Measurements from ENCODE around the gene DNAJC12.

DNA sequence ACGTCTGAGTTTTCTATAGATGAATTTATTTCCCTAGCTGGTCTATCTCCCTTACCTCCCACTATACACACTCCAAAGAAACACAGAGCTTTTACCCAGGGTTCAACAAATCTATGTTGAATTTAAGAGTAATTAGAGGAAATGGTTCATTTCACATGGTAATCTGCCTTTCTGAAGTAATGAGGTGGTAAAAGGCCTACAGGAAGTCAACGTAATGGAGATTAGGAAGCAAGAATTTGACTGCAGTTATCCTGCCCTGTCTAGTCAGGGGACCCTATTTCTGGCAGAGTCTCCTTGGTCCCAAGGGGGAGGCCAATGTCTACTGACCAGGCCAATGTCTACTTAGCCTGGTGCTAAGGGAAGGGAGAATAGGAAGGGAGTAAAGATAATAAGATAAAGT is 25.1 kb upstream of the DNAJC12 start:
- TF ChIP-seq, protein P1, sequence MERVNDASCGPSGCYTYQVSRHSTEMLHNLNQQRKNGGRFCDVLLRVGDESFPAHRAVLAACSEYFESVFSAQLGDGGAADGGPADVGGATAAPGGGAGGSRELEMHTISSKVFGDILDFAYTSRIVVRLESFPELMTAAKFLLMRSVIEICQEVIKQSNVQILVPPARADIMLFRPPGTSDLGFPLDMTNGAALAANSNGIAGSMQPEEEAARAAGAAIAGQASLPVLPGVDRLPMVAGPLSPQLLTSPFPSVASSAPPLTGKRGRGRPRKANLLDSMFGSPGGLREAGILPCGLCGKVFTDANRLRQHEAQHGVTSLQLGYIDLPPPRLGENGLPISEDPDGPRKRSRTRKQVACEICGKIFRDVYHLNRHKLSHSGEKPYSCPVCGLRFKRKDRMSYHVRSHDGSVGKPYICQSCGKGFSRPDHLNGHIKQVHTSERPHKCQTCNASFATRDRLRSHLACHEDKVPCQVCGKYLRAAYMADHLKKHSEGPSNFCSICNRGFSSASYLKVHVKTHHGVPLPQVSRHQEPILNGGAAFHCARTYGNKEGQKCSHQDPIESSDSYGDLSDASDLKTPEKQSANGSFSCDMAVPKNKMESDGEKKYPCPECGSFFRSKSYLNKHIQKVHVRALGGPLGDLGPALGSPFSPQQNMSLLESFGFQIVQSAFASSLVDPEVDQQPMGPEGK (CRISPR knock-in tag; IDR thresholded peaks at IDR 0.05; ENCODE audit: borderline replicate concordance), result no peak
- TF ChIP-seq, protein P2, sequence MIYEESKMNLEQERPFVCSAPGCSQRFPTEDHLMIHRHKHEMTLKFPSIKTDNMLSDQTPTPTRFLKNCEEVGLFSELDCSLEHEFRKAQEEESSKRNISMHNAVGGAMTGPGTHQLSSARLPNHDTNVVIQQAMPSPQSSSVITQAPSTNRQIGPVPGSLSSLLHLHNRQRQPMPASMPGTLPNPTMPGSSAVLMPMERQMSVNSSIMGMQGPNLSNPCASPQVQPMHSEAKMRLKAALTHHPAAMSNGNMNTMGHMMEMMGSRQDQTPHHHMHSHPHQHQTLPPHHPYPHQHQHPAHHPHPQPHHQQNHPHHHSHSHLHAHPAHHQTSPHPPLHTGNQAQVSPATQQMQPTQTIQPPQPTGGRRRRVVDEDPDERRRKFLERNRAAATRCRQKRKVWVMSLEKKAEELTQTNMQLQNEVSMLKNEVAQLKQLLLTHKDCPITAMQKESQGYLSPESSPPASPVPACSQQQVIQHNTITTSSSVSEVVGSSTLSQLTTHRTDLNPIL (CRISPR knock-in tag; IDR thresholded peaks at IDR 0.05; ENCODE audit: low read depth), result no peak
- TF ChIP-seq ZFP3 (CRISPR knock-in tag; IDR thresholded peaks at IDR 0.05), result no peak
- no peak for TF ChIP-seq ESRRG (CRISPR knock-in tag; IDR thresholded peaks at IDR 0.05)
- no peak for TF ChIP-seq ARNTL (CRISPR knock-in tag; IDR thresholded peaks at IDR 0.05; ENCODE audit: borderline replicate concordance, low read depth)
- TF ChIP-seq ZNF565 (CRISPR knock-in tag; conservative IDR thresholded peaks at IDR 0.05; ENCODE audit: low read depth), result no peak
- TF ChIP-seq, protein P3, sequence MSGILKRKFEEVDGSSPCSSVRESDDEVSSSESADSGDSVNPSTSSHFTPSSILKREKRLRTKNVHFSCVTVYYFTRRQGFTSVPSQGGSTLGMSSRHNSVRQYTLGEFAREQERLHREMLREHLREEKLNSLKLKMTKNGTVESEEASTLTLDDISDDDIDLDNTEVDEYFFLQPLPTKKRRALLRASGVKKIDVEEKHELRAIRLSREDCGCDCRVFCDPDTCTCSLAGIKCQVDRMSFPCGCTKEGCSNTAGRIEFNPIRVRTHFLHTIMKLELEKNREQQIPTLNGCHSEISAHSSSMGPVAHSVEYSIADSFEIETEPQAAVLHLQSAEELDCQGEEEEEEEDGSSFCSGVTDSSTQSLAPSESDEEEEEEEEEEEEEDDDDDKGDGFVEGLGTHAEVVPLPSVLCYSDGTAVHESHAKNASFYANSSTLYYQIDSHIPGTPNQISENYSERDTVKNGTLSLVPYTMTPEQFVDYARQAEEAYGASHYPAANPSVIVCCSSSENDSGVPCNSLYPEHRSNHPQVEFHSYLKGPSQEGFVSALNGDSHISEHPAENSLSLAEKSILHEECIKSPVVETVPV (CRISPR knock-in tag; IDR thresholded peaks at IDR 0.05), result no peak
- no peak for TF ChIP-seq BACH2 (CRISPR knock-in tag; IDR thresholded peaks at IDR 0.05; ENCODE audit: borderline replicate concordance)
- TF ChIP-seq ZFP30 (CRISPR knock-in tag; IDR thresholded peaks at IDR 0.05), result no peak
- no peak for TF ChIP-seq TOX (CRISPR knock-in tag; IDR thresholded peaks at IDR 0.05; ENCODE audit: borderline replicate concordance)
- no peak for TF ChIP-seq CSDC2 (CRISPR knock-in tag; IDR thresholded peaks at IDR 0.05)
- no peak for TF ChIP-seq RARB (CRISPR knock-in tag; IDR thresholded peaks at IDR 0.05)

Data from SK-N-SH treated with all-trans-retinoic acid at 6 μM for 48 hours (cell line).